GM23338 (cell line): ENCODE results near the gene SNPH. TPM values are rescaled to one million over a fixed set of nuclear protein-coding genes. Genes with fewer than 3 reads are reported as not detected.

Experiments
- ATAC-seq: fragments of 200-7000 bp; cut with Tn5 transposase; 3 replicates; pipeline ENCODE4 v1.9.1; 2020
- DNase-seq: peaks from one replicate; pipeline ENCODE4 v3.0.0-alpha.2; 2015; ENCODE audit warnings: low spot score
- H2AFZ ChIP-seq: fragments of 200-600 bp; sonication (generic); 2 replicates; pipeline ENCODE4 v1.8.0; 2016; ENCODE audit warnings: antibody characterized with exemption, mild to moderate bottlenecking, moderate library complexity
- H3F3A ChIP-seq: fragments of 200-600 bp; sonication (generic); replicated peaks from 2 replicates; pipeline ENCODE4 v1.8.0; 2017; ENCODE audit warnings: antibody characterized with exemption, mixed run types, low read depth
- H3K27ac ChIP-seq: fragments of 200-600 bp; sonication (generic); 2 replicates; pipeline ENCODE4 v1.6.1; 2016; ENCODE audit warnings: low read depth
- H3K27me3 ChIP-seq: fragments of 200-600 bp; sonication (generic); 2 replicates; pipeline ENCODE4 v1.8.0; 2016; ENCODE audit warnings: mild to moderate bottlenecking, mixed run types, moderate library complexity; ENCODE audit not compliant: insufficient read depth
- H3K36me3 ChIP-seq: fragments of 200-600 bp; sonication (generic); 2 replicates; pipeline ENCODE4 v1.8.0; 2016; ENCODE audit warnings: mild to moderate bottlenecking; ENCODE audit not compliant: insufficient read depth
- H3K4me1 ChIP-seq: fragments of 200-600 bp; sonication (generic); 2 replicates; pipeline ENCODE4 v1.8.0; 2016; ENCODE audit warnings: mild to moderate bottlenecking, moderate library complexity; ENCODE audit not compliant: insufficient read depth
- H3K4me2 ChIP-seq: fragments of 200-600 bp; sonication (generic); 2 replicates; pipeline ENCODE4 v1.7.1; 2017; ENCODE audit warnings: mixed run types
- H3K4me3 ChIP-seq: fragments of 200-600 bp; sonication (generic); 2 replicates; pipeline ENCODE4 v1.6.1; 2016; ENCODE audit warnings: mixed run types
- H3K79me2 ChIP-seq: fragments of 200-600 bp; sonication (generic); replicated peaks from 2 replicates; pipeline ENCODE4 v1.8.0; 2017; ENCODE audit warnings: mild to moderate bottlenecking; ENCODE audit not compliant: insufficient read depth
- H3K9me2 ChIP-seq: fragments of 200-600 bp; sonication (generic); 2 replicates; pipeline ENCODE4 v1.8.0; 2017; ENCODE audit not compliant: insufficient read depth
- H4K20me1 ChIP-seq: fragments of 200-600 bp; sonication (generic); replicated peaks from 2 replicates; pipeline ENCODE4 v1.8.0; 2017; ENCODE audit warnings: mild to moderate bottlenecking; ENCODE audit not compliant: insufficient read depth
- H3K27ac Mint-ChIP-seq: 2 replicates; pipeline ENCODE4 v1.8.0; 2020; ENCODE audit warnings: inconsistent platforms, mild to moderate bottlenecking, moderate library complexity, mixed read lengths
- H3K27me3 Mint-ChIP-seq: 3 replicates; pipeline ENCODE4 v1.8.0; 2022; ENCODE audit warnings: low read depth, mild to moderate bottlenecking, moderate library complexity, mixed read lengths, inconsistent platforms; ENCODE audit not compliant: insufficient read depth, poor library complexity
- H3K36me3 Mint-ChIP-seq: 3 replicates; pipeline ENCODE4 v1.8.0; 2021; ENCODE audit warnings: low read depth, mild to moderate bottlenecking, inconsistent platforms, moderate library complexity, mixed read lengths
- H3K4me1 Mint-ChIP-seq: 3 replicates; pipeline ENCODE4 v1.8.0; 2020; ENCODE audit warnings: mild to moderate bottlenecking, inconsistent platforms, mixed read lengths
- H3K4me3 Mint-ChIP-seq: 3 replicates; pipeline ENCODE4 v1.8.0; 2021; ENCODE audit warnings: moderate library complexity, mild to moderate bottlenecking, inconsistent platforms, mixed read lengths
- H3K9me3 Mint-ChIP-seq: 3 replicates; pipeline ENCODE4 v1.8.0; 2020; ENCODE audit warnings: moderate library complexity, mild to moderate bottlenecking, inconsistent platforms, mixed read lengths
- CTCF ChIP-seq, 2 experiments: fragments of 200-600 bp in 1 of 2; sonication (generic) in 1 of 2; conservative IDR thresholded peaks; 2 replicates each; pipeline versions ENCODE4 v1.5.1 to v1.6.1; 2016 to 2017; ENCODE audit warnings: antibody characterized with exemption in 2 of 2, low read depth in 2 of 2, mild to moderate bottlenecking in 2 of 2, moderate library complexity in 1 of 2
- EZH2 ChIP-seq: fragments of 200-600 bp; sonication (generic); IDR thresholded peaks from one replicate; pipeline ENCODE4 v1.8.0; 2017; ENCODE audit warnings: antibody characterized with exemption, mild to moderate bottlenecking, low read depth; ENCODE audit not compliant: unreplicated experiment
- NANOG ChIP-seq: IDR thresholded peaks from 2 replicates; pipeline ENCODE4 v1.6.1; 2016; ENCODE audit warnings: antibody characterized with exemption, borderline replicate concordance
- POLR2AphosphoS5 ChIP-seq: IDR thresholded peaks from 2 replicates; pipeline ENCODE4 v1.6.1; 2016; ENCODE audit warnings: antibody characterized with exemption, low read depth
- ZNF114 ChIP-seq: fragments of 250-450 bp; sonication (Bioruptor Pico); IDR thresholded peaks from 2 replicates; pipeline ENCODE4 v1.5.0; 2020; ENCODE audit warnings: mild to moderate bottlenecking, moderate library complexity
- ZNF331 ChIP-seq: fragments of 250-450 bp; sonication (Bioruptor Pico); IDR thresholded peaks from 2 replicates; pipeline ENCODE4 v1.5.0; 2020; ENCODE audit warnings: low read depth, mild to moderate bottlenecking, moderate library complexity
- polyA plus RNA-seq: library from polyadenylated mRNA; unstranded; fragments of >200 nt; fragmentation: Nextera tagmentation; extraction: Ambion mirVana; gene quantifications from 2 replicates; pipeline ENCODE4 v1.2.1, GENCODE V29; 2016
- total RNA-seq: library from RNA; depleted of rRNA; stranded (reverse); fragments of >200 nt; shearing (Covaris generic); gene quantifications from 2 replicates; pipeline ENCODE4 v1.2.3, GENCODE V29; 2014
- TF ChIP-seq, protein P1 (sequence below): IDR thresholded peaks from 2 replicates; pipeline ENCODE4 v1.6.1; 2016; ENCODE audit warnings: antibody characterized with exemption
- TF ChIP-seq, protein P2 (sequence below): fragments of 250-450 bp; sonication (Bioruptor Pico); IDR thresholded peaks from 2 replicates; pipeline ENCODE4 v1.5.0; 2020; ENCODE audit warnings: mild to moderate bottlenecking, moderate library complexity

The SNPH gene
- total and polyA plus RNA-seq, 2 experiments from 2014 or later: 1.5 to 5.8 TPM

GRCh38 chr20:1263853-1264252, 2.2 kb upstream of the SNPH start:
- peaks cover 11% of the 10 kb centered on the region; the same call in 1 of the 2 replicates for H3K27me3 ChIP-seq
- H3K36me3 ChIP-seq: no peaks in the 10 kb centered on the region
- Mint-ChIP-seq H3K27me3 (peaks cover 2% of the 10 kb centered on the region), H3K27ac (no peak overlapping the region), H3K36me3 (no peaks in the 10 kb centered on the region), H3K9me3 (no peaks in the 10 kb centered on the region), H3K4me3 (no peak overlapping the region), H3K4me1 (peaks cover 26% of the 10 kb centered on the region)
- TF ChIP-seq, protein P1, sequence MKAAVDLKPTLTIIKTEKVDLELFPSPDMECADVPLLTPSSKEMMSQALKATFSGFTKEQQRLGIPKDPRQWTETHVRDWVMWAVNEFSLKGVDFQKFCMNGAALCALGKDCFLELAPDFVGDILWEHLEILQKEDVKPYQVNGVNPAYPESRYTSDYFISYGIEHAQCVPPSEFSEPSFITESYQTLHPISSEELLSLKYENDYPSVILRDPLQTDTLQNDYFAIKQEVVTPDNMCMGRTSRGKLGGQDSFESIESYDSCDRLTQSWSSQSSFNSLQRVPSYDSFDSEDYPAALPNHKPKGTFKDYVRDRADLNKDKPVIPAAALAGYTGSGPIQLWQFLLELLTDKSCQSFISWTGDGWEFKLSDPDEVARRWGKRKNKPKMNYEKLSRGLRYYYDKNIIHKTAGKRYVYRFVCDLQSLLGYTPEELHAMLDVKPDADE: no peak
- TF ChIP-seq, protein P2, sequence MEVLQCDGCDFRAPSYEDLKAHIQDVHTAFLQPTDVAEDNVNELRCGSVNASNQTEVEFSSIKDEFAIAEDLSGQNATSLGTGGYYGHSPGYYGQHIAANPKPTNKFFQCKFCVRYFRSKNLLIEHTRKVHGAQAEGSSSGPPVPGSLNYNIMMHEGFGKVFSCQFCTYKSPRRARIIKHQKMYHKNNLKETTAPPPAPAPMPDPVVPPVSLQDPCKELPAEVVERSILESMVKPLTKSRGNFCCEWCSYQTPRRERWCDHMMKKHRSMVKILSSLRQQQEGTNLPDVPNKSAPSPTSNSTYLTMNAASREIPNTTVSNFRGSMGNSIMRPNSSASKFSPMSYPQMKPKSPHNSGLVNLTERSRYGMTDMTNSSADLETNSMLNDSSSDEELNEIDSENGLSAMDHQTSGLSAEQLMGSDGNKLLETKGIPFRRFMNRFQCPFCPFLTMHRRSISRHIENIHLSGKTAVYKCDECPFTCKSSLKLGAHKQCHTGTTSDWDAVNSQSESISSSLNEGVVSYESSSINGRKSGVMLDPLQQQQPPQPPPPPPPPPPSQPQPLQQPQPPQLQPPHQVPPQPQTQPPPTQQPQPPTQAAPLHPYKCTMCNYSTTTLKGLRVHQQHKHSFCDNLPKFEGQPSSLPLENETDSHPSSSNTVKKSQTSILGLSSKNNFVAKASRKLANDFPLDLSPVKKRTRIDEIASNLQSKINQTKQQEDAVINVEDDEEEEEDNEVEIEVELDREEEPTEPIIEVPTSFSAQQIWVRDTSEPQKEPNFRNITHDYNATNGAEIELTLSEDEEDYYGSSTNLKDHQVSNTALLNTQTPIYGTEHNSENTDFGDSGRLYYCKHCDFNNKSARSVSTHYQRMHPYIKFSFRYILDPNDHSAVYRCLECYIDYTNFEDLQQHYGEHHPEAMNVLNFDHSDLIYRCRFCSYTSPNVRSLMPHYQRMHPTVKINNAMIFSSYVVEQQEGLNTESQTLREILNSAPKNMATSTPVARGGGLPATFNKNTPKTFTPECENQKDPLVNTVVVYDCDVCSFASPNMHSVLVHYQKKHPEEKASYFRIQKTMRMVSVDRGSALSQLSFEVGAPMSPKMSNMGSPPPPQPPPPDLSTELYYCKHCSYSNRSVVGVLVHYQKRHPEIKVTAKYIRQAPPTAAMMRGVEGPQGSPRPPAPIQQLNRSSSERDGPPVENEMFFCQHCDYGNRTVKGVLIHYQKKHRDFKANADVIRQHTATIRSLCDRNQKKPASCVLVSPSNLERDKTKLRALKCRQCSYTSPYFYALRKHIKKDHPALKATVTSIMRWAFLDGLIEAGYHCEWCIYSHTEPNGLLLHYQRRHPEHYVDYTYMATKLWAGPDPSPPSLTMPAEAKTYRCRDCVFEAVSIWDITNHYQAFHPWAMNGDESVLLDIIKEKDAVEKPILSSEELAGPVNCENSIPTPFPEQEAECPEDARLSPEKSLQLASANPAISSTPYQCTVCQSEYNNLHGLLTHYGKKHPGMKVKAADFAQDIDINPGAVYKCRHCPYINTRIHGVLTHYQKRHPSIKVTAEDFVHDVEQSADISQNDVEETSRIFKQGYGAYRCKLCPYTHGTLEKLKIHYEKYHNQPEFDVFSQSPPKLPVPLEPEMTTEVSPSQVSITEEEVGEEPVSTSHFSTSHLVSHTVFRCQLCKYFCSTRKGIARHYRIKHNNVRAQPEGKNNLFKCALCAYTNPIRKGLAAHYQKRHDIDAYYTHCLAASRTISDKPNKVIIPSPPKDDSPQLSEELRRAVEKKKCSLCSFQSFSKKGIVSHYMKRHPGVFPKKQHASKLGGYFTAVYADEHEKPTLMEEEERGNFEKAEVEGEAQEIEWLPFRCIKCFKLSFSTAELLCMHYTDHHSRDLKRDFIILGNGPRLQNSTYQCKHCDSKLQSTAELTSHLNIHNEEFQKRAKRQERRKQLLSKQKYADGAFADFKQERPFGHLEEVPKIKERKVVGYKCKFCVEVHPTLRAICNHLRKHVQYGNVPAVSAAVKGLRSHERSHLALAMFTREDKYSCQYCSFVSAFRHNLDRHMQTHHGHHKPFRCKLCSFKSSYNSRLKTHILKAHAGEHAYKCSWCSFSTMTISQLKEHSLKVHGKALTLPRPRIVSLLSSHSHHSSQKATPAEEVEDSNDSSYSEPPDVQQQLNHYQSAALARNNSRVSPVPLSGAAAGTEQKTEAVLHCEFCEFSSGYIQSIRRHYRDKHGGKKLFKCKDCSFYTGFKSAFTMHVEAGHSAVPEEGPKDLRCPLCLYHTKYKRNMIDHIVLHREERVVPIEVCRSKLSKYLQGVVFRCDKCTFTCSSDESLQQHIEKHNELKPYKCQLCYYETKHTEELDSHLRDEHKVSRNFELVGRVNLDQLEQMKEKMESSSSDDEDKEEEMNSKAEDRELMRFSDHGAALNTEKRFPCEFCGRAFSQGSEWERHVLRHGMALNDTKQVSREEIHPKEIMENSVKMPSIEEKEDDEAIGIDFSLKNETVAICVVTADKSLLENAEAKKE (CRISPR knock-in tag): no peak
- TF ChIP-seq EZH2: no peak
- TF ChIP-seq POLR2AphosphoS5: no peak
- TF ChIP-seq ZNF331 (CRISPR knock-in tag): no peak
- no peak for TF ChIP-seq ZNF114 (CRISPR knock-in tag)
- no peak for TF ChIP-seq NANOG
- TF ChIP-seq CTCF (conservative IDR thresholded peaks at IDR 0.05; ENCODE audit: low read depth in 2 of 2): no peak
- 0 out of 2 replicates have a peak, but pooled peaks cover 2% of the 10 kb centered on the region for H4K20me1 ChIP-seq
- H3K27ac ChIP-seq: no peak overlapping the region
- no peak overlapping the region for H2AFZ ChIP-seq
- H3K9me2 ChIP-seq: no peaks in the 10 kb centered on the region
- 0 out of 2 replicates have a peak, but pooled peaks cover 7% of the 10 kb centered on the region for H3F3A ChIP-seq
- DNase-seq (peak; percentile 43), ATAC-seq (no peak)
- peaks cover 15% of the 10 kb centered on the region for H3K4me1 ChIP-seq
- H3K4me2 ChIP-seq: no peak overlapping the region
- H3K79me2 ChIP-seq: no peaks in the 10 kb centered on the region
- no peak overlapping the region for H3K4me3 ChIP-seq
